ENCODE results near the gene BUB1B. TPM values are rescaled to one million over a fixed set of nuclear protein-coding genes. Genes with fewer than 3 reads are reported as not detected.

Gene BUB1B
- total and polyA plus RNA-seq, 9 of the 15 experiments (the other 6 are each of a cell fraction or from before 2014, with no cell fraction given): 28.7 to 113 (median 82.2) TPM

GRCh38 chr15:40217166-40217824 lies 56.4 kb downstream of the BUB1B start (continued):
- TF ChIP-seq ELF1 (tag; IDR thresholded peaks at IDR 0.05) (0 out of 2 replicates have a peak, but pooled peaks have one; percentile 51), ZNF174 (CRISPR knock-in tag; IDR thresholded peaks at IDR 0.05) (no peak), MBD2 (IDR thresholded peaks at IDR 0.05; ENCODE audit: borderline replicate concordance, low read depth) (no peak), TEAD4 (IDR thresholded peaks at IDR 0.05; ENCODE audit: low read length) (peak; percentile 54; the same call in 1 of the 2 replicates), TEAD4 (CRISPR knock-in tag; IDR thresholded peaks at IDR 0.05; ENCODE audit: borderline replicate concordance) (no peak), ZNF41 (CRISPR knock-in tag; conservative IDR thresholded peaks at IDR 0.05) (no peak), TFAM (CRISPR knock-in tag; conservative IDR thresholded peaks at IDR 0.05) (no peak), DEAF1 (CRISPR knock-in tag; IDR thresholded peaks at IDR 0.05) (peak; percentile 76), PBX2 (CRISPR knock-in tag; IDR thresholded peaks at IDR 0.05; ENCODE audit: low read depth) (no peak), PBX2 (tag; conservative IDR thresholded peaks at IDR 0.05; ENCODE audit: low read depth) (0 out of 2 replicates have a peak, but pooled peaks have one; percentile 28), RBM39 (optimal IDR thresholded peaks at IDR 0.05; ENCODE audit: low read depth, low read length) (no peak), RFX1 (IDR thresholded peaks at IDR 0.05) (no peak), LARP7 (IDR thresholded peaks at IDR 0.05) (no peak), TBL1XR1 (IDR thresholded peaks at IDR 0.05; ENCODE audit: low read length in 2 of 2) (peak in 1 of 2 experiments; percentile 13; a peak in 1 of 4 replicates), SIN3B (IDR thresholded peaks at IDR 0.05; ENCODE audit: low read depth) (no peak), HDAC1 (IDR thresholded peaks at IDR 0.05) (no peak), CC2D1A (IDR thresholded peaks at IDR 0.05) (peak; percentile 65), CGGBP1 (CRISPR knock-in tag; IDR thresholded peaks at IDR 0.05) (no peak), USF1 (CRISPR knock-in tag; IDR thresholded peaks at IDR 0.05) (no peak), KHSRP (IDR thresholded peaks at IDR 0.05) (no peak), NR3C1 (CRISPR knock-in tag; IDR thresholded peaks at IDR 0.05) (no peak), MLLT1 (IDR thresholded peaks at IDR 0.05) (no peak), MAZ (CRISPR knock-in tag; conservative IDR thresholded peaks at IDR 0.05 in 1 of 2, IDR thresholded peaks at IDR 0.05 in 1 of 2) (0 out of 4 replicates have a peak, but pooled peaks of 1 of the 2 experiments have one; percentile 18)

Measured in K562 (cell line).